Activated T-cell treated with anti-CD3 and anti-CD28 coated beads for 4 hours (primary cell): ENCODE data around the gene LIFR.

Experiments
- DNase-seq: peaks from one replicate; pipeline ENCODE4 v3.0.0-alpha.2; 2020

Gene LIFR

DNA sequence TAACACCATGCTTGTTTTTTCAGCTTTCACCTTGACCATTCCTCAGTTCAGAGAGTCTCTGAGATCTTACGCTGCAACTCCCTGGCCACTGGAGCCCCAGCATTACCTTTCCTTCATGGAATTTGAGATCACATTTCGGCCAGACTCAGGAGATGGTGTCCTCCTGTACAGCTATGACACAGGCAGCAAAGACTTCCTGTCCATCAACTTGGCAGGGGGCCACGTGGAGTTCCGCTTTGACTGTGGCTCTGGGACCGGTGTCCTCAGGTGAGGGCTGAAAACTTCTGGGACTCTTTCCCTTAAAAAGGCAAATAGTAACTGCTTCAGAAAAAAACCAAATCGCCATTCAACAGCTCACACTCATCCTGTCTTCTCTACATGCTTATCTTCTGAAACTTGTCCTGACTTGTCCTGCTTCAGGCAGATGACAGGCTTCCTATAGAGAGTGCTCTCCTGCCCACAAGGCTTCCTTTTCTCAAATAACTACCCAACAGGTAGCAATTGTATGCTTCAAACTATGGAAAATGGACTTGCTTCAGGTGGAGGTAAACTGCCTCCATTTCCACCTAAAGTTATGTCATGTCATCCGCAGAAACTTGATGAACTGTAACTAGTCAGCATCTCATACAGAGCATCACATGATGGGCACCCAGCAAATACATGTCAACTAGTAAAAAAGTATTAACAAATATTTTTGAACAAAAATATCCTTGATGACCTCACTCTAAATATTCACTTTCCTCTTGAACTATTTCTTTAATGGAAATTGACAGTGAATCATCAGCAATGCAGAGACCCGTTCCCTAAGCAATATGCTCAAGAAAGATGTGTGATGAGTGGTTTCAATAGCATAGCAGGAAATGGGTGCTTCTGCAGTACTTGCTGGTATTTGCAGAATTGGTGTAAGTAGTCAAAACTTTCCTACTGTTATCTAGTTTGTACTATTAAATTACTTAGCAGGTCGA is 129.2 kb downstream of the LIFR start:
- no peak for DNase-seq

DNA sequence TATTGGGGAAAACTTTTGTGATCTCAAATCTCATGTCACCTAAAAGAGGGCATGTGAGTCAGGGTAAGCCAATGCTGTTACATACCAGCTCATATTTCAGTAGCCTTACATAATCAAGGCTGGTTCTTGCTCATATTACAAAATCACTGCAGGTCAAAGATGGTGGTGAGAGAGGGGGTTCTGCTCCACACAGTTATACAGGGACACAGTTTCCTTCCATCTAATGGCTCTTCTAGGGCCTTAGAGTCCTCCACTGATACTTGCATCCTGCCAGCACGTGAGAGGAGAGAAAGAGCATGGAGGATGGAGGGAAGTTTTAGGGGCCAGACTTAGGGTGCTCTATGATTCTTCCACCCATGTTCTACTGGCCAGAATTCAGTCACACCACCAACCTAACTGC is 130.0 kb downstream of the LIFR start:
- DNase-seq = no peak
